T-helper 2 cell (primary cell): Measurements from ENCODE around the gene YBEY.

Experiments
- DNase-seq, 5 experiments: peaks; one replicate each; pipeline versions ENCODE4 v3.0.0 to v3.0.0-alpha.2; 2012 to 2022

YBEY gene

GRCh38 chr21:46329796-46330195 is 43.7 kb downstream of the YBEY start:
- no peak for DNase-seq

DNA sequence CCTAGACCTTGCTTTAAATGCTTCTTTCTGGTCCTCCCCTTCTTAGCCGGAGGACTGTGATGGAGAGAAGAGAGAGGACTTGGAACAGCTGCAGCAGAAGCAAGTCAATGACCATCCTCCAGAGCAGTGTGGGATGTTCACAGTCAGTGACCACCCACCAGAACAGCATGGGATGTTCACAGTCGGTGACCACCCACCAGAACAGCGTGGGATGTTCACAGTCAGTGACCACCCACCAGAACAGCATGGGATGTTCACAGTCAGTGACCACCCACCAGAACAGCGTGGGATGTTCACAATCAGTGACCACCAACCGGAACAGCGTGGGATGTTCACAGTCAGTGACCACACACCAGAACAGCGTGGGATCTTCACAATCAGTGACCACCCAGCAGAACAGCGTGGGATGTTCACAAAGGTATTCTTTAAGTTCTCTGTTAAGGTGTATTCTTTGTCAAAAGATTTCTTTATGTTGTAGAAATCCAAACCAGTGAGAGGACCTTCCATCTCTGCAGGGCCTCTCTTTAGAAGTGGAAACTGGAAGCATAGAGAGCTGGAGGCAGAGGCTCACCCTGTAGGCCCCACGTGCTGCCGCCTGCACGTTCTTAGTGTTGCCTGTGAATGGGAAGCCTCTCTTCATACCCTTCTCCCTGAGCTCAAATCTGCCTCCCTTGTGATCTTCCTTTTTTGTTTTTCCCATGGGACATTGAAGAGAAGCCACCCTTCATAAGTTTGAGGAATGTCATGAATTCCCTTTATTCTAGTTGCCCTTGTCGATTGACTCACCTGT is 48.4 kb downstream of the YBEY start:
- no peak for DNase-seq

GRCh38 chr21:46336603-46337002 is 50.5 kb downstream of the YBEY start:
- no peak for DNase-seq

DNA sequence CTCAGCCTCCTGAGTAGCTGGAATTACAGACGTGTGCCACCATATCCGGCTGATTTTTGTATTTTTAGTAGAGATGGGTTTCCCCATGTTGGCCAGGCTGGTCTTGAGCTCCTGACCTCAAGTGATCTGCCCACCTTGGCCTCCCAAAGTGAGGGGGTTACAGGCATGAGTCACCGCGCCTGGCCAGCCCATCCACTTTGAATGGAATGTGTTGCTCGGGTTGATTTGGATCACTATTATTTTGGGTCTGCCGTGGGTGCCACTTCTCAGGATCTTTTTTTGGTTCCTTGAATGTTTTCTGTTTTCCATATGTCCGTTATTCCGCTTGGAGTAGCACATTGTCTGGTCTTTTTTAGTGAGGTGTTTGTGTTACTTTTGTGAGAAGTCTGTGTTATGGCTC is 54.9 kb downstream of the YBEY start:
- no peak for DNase-seq

DNA sequence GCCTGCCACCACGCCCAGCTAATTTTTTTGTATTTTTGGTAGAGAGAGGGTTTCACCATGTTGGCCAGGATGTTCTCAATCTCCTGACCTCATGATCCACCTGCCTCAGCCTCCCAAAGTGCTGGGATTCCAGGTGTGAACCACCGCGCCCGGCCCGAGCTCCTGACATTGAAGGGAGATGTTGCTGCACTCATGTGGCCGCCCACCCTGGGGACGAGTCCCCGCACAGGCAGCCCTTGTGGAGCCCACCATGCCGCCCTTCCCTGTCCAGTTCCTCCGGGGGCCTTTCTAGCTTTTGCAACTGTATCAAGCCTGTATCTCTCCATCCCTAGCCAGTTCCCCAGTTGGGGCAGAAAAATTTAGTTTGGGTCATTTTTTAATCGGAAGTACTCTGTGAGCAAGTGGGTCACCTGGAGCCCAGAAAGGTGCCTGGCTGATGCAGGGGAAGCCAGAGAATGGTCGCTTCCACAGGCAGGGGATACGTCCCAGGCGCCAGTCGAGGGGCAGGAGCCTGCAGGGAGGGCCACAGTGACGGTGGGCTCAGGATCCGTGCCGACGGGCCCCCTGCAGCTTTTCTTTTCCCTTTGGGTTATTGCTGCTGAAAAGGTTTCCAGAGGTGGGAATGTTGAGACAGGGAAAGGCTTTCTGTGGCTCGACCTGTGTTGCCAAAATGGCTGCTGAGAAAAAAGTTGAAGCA is 58.2 kb downstream of the YBEY start:
- DNase-seq, result no peak

DNA sequence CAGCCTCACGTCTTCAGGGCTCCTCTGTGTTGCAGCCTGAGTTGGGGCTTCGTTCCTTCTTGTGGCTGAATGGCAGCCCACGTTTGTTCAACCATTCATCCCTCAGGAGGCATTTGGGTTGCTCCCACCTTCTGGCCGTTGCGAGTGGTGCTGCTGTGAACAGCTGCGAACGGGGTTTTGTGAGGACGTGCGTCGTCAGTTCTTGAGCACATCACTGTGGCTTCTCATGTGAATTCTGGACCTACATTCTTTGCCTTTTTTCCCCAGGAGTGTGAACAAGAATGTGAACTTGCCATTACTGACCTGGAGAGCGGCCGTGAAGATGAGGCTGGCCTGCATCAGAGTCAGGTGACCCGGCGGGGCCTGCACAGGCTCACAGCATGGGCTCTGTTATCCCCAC is 59.7 kb downstream of the YBEY start:
- DNase-seq, result no peak

DNA sequence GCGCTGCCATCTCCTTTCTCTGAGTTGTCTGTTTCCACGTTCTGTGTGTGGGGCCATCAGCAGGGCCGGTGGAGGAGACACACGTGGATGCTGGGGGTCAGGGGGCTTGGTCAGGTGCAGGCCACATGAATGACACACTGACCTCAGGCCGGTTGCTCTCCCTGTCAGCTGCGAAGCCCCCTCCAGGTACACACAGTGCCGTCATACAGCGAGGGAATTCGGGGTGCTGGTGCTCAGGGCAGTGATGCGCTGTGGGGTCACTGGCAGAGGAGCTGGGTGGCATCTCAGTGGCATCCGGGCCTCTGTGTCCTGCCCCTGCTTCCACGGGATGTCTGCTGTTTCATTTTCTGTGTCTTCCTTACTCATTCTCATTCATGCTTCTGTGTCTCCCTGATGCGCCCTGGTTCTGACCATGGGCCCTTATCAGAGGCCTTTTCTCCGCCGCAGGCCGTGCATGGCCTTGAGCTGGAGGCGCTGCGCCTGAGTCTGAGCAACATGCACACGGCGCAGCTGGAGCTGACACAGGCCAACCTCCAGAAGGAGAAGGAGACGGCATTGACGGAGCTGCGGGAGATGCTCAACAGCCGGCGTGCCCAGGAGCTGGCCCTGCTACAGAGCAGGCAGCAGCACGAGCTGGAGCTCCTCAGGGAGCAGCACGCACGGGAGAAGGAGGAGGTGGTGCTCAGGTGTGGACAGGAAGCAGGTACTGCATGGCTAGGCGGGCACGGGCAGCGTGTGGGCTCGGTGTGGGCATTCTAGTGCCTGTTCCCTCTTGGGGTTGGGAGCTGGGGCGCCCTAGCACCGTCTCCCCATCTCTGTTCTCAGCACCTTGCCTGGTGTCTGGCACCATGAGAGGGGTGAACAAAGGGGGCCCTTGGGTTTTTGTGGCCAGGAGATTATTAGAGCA is 60.4 kb downstream of the YBEY start:
- no peak for DNase-seq

DNA sequence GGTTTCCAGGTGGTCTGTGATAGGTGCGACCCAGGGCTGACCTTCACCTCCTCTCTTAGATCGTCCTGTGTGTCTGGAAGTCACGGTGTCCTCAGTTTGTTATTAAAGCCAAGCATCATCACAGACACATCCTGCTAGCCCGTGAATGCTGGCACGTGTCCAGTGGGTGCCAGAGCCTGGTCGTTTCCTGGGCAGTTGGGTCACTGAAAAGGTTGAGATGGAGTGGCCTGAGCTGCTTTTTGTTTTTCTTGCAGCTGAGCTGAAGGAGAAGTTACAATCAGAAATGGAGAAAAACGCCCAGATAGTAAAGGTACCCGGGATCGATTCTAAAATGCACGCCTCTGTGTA is 61.0 kb downstream of the YBEY start:
- no peak for DNase-seq
